Transverse colon (tissue), 3 donors: Measurements from ENCODE around the gene CHAT.

ENCODE experiments used
- CTCF ChIP-seq, 5 experiments: fragments of 200-600 bp in 3 of 5; fragments of 450-650 bp in 2 of 5; sonication (generic) in 3 of 5; IDR thresholded peaks; 1 replicate in 2 of 5; 2 replicates in 3 of 5; pipeline ENCODE4 v1.5.1; 2016 to 2017; ENCODE audit warnings: antibody characterized with exemption in 5 of 5, inconsistent platforms in 3 of 5, mild to moderate bottlenecking in 2 of 5, moderate library complexity in 1 of 5
- POLR2A ChIP-seq: fragments of 450-650 bp; IDR thresholded peaks from one replicate; pipeline ENCODE4 v1.6.1; 2016; ENCODE audit warnings: antibody characterized with exemption, mild to moderate bottlenecking, moderate library complexity

- TF ChIP-seq CTCF (IDR thresholded peaks at IDR 0.05) (no peak), POLR2A (no peak)
Measured at GRCh38 chr10:49593998-49594397, 19.8 kb upstream of the CHAT start.
